ENCODE results near the gene HOXC10. TPM values are rescaled to one million over a fixed set of nuclear protein-coding genes. Genes with fewer than 3 reads are reported as not detected.

Gene HOXC10
- polyA plus RNA-seq, 3 donors = not detected

DNA sequence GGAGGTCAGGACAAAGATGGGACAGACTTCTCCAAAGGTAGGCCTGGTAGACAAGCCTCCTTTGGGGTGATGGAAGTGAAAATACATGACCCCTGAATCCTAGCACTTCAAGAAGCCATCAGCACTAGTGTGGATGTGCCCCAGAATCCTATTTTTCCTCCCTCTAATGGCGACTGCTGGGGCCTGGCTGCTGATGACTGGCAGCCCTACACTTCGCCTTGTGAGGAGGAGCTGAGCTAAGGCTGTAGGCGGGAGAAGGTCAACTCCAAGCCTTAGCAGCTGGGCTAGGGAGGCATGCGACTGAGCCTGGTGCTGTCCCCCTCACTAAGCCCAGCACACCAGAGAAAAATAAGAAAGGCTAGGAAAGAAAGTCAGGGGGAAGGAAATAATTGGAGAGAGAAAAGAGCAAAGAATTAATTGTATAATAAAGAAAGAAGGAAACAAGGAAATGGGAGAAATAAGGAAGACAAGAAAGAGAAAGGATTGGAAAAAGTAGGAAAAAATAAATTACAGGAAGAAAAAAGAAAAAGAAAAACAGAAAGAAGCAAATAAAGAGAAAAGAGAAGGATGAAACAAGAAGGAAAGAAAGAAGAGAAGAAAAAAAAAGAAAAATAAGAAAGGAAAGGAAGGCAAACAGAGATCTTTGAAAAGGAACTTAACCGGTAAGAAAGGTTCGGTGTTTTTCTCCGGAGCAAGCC, 4.7 kb upstream of the HOXC10 start:
- Histone ChIP-seq H3K27me3 (ENCODE audit: control insufficient read depth in 2 of 2, insufficient read depth in 2 of 2, low read length in 2 of 2) (peaks cover 91 to 100% of the 10 kb centered on the region in 2 donors), H3K36me3 (replicated peaks in 1 of 2; ENCODE audit: control insufficient read depth in 1 of 2, insufficient read depth in 2 of 2, low read length in 2 of 2) (no peaks in the 10 kb centered on the region), H3K4me1 (ENCODE audit: control insufficient read depth in 1 of 2, insufficient read depth in 2 of 2, low read length in 2 of 2) (peaks cover 24 to 27% of the 10 kb centered on the region in 2 donors), H3K9me3 (replicated peaks in 1 of 2; ENCODE audit: control insufficient read depth in 1 of 2, insufficient read depth in 1 of 2, low read length in 2 of 2) (peaks cover 54 to 90% of the 10 kb centered on the region in 2 donors), H3K27ac (ENCODE audit: low read depth in 1 of 2, low read length in 2 of 2) (no peak overlapping the region), H3K9ac (ENCODE audit: insufficient read depth, low read length, poor library complexity, severe bottlenecking) (no peak overlapping the region), H3K79me2 (ENCODE audit: insufficient read depth, low read length) (no peaks in the 10 kb centered on the region), H3K4me3 (replicated peaks in 1 of 3; ENCODE audit: low read depth in 2 of 3, low read length in 3 of 3) (no peak overlapping the region), H3K4me2 (replicated peaks; ENCODE audit: extremely low read depth, low read length, poor library complexity, severe bottlenecking) (no peak overlapping the region), H2AFZ (ENCODE audit: insufficient read depth, low read depth, low read length, poor library complexity, severe bottlenecking) (no peak overlapping the region), H4K20me1 (ENCODE audit: insufficient read depth, low read length) (no peaks in the 10 kb centered on the region)
- Mint-ChIP-seq H3K4me1 (peaks cover 29% of the 10 kb centered on the region), H3K9me3 (peaks cover 15 to 76% (median 64%) of the 10 kb centered on the region in 7 donors), H3K27me3 (ENCODE audit: low read depth in 3 of 3) (peaks cover 97 to 100% (median 100%) of the 10 kb centered on the region in 3 donors), H3K27ac (no peak overlapping the region), H3K36me3 (peaks cover 10 to 24% of the 10 kb centered on the region in 2 donors), H3K4me3 (peak overlapping the region in 1 of 2 donors; percentile 89)
- WGBS (ENCODE audit: insufficient coverage) = 4% methylated on average over 3 of the region's 7 CpGs
- intact Hi-C loops (cut with micrococcal nuclease) = loop anchor here in 1 of 2 donors (10.0 kb wide), 1 partner anchor 285 kb away; no protein-coding TSS in a partner anchor
- DNase-seq = no peak
- TF ChIP-seq, protein P1, sequence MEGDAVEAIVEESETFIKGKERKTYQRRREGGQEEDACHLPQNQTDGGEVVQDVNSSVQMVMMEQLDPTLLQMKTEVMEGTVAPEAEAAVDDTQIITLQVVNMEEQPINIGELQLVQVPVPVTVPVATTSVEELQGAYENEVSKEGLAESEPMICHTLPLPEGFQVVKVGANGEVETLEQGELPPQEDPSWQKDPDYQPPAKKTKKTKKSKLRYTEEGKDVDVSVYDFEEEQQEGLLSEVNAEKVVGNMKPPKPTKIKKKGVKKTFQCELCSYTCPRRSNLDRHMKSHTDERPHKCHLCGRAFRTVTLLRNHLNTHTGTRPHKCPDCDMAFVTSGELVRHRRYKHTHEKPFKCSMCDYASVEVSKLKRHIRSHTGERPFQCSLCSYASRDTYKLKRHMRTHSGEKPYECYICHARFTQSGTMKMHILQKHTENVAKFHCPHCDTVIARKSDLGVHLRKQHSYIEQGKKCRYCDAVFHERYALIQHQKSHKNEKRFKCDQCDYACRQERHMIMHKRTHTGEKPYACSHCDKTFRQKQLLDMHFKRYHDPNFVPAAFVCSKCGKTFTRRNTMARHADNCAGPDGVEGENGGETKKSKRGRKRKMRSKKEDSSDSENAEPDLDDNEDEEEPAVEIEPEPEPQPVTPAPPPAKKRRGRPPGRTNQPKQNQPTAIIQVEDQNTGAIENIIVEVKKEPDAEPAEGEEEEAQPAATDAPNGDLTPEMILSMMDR (IDR thresholded peaks at IDR 0.05) = peak; percentile 10

DNA sequence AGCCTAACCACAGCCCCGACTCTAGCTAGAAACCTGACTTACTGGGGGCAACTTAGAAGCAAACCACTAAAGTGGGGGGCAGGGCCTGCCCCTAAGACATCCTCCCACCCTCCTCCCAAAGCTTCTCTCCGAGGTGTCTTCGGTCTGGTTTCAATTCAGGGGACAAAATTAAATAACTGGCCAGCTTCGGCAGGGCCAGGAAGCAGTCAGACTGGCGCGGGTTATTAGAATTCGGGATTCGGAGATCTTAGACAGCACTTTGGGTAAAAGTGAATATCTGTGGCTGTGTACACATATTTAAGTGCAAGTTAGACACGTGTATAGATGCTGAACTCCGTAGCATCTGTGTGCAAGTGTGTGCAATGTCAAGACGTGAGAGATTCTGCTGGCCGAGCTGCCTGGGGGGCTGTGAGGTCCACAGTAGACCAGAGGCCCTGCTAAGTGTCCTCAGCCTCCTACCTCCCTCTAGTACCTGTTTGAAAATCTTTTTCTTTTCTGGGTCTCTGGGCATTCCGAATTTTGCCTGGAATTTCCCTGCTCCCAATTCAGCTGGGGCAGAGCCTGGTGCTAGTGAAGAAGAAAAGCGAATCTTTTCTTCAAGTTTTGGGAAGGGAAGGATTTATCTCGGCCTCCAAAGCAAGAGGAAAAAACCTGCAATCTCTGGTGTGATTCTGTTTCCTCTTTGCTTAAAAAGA, 4.0 kb upstream of the HOXC10 start:
- peak overlapping the region in 1 of 7 donors; percentile 6 for H3K27ac Mint-ChIP-seq
- peaks cover 97 to 100% (median 100%) of the 10 kb centered on the region in 3 donors for H3K27me3 Mint-ChIP-seq (ENCODE audit: low read depth in 3 of 3)
- no peak overlapping the region for H3K27ac ChIP-seq (ENCODE audit: low read depth in 1 of 2, low read length in 2 of 2)
- H3K36me3 Mint-ChIP-seq = peaks cover 12 to 21% of the 10 kb centered on the region in 2 donors
- H3K9ac ChIP-seq (ENCODE audit: insufficient read depth, low read length, poor library complexity, severe bottlenecking) = no peak overlapping the region
- H3K36me3 ChIP-seq (replicated peaks in 1 of 2; ENCODE audit: control insufficient read depth in 1 of 2, insufficient read depth in 2 of 2, low read length in 2 of 2) = no peaks in the 10 kb centered on the region
- H3K4me1 ChIP-seq (ENCODE audit: control insufficient read depth in 1 of 2, insufficient read depth in 2 of 2, low read length in 2 of 2) = peaks cover 30 to 32% of the 10 kb centered on the region in 2 donors
- no peak overlapping the region for H3K4me2 ChIP-seq (replicated peaks; ENCODE audit: extremely low read depth, low read length, poor library complexity, severe bottlenecking)
- peaks cover 28% of the 10 kb centered on the region for H3K4me1 Mint-ChIP-seq
- no peak for DNase-seq
- TF ChIP-seq, protein P1 (IDR thresholded peaks at IDR 0.05) = no peak
- intact Hi-C loops (cut with micrococcal nuclease) = loop anchor here in 1 of 2 donors (10.0 kb wide), 1 partner anchor 286 kb away; no protein-coding TSS in a partner anchor
- H2AFZ ChIP-seq (ENCODE audit: insufficient read depth, low read depth, low read length, poor library complexity, severe bottlenecking) = no peak overlapping the region
- H3K4me3 ChIP-seq (replicated peaks in 1 of 3; ENCODE audit: low read depth in 2 of 3, low read length in 3 of 3) = no peak overlapping the region
- peaks cover 90 to 100% of the 10 kb centered on the region in 2 donors for H3K27me3 ChIP-seq (ENCODE audit: control insufficient read depth in 2 of 2, insufficient read depth in 2 of 2, low read length in 2 of 2)
- WGBS (ENCODE audit: insufficient coverage) = 14% methylated on average over 10 of the region's 15 CpGs
- peak overlapping the region in 1 of 2 donors; percentile 89 for H3K4me3 Mint-ChIP-seq
- H3K79me2 ChIP-seq (ENCODE audit: insufficient read depth, low read length) = no peaks in the 10 kb centered on the region
- peaks cover 17 to 75% (median 64%) of the 10 kb centered on the region in 7 donors for H3K9me3 Mint-ChIP-seq
- H3K9me3 ChIP-seq (replicated peaks in 1 of 2; ENCODE audit: control insufficient read depth in 1 of 2, insufficient read depth in 1 of 2, low read length in 2 of 2) = peaks cover 55 to 91% of the 10 kb centered on the region in 2 donors
- H4K20me1 ChIP-seq (ENCODE audit: insufficient read depth, low read length) = no peaks in the 10 kb centered on the region

All from CD14-positive monocyte (primary cell).